K562 (cell line): ENCODE data around the gene TOMM5. TPM values are rescaled to one million over a fixed set of nuclear protein-coding genes. Genes with fewer than 3 reads are reported as not detected.
A peak's percentile ranks its signal among the peaks of the same experiment; 100 is the strongest.
"Not testable (repeated sequence)": the region's sequence is repeated elsewhere in the genome, so short reads cannot be mapped to it uniquely, and the experiment has no call there.

ENCODE experiments used
- ATAC-seq: fragments of 200-7000 bp; cut with Tn5 transposase; 3 replicates; pipeline ENCODE4 v1.9.1; 2020; ENCODE audit warnings: moderate library complexity
- BruUV-seq: library from RNA; stranded (reverse); fragments of 400-500 nt; replicated peaks from 2 replicates; lab custom pipeline; 2021; lab: Mats Ljungman, UMichigan
- CTCF ChIA-PET: fragments of 300-600 bp; formaldehyde crosslinking; extraction: SDS; loops from one replicate; lab custom pipeline; 2021; ENCODE audit warnings: low intra/inter-chr PET ratio; lab: Yijun Ruan, JAX
- POLR2A ChIA-PET: fragments of 300-600, 350-650 bp; sonication (Branson Sonifier 250); formaldehyde crosslinking; extraction: SDS; loops from one replicate; lab custom pipeline; 2021; ENCODE audit warnings: antibody characterized with exemption, inconsistent platforms; lab: Yijun Ruan, JAX
- DNase-seq, 4 experiments: peaks; one replicate each; pipeline versions ENCODE4 v3.0.0 to v3.0.0-alpha.2; 2011 to 2018; ENCODE audit warnings: low spot score in 3 of 4, mixed read lengths in 3 of 4; ENCODE audit errors: extremely low read depth in 1 of 4
- FAIRE-seq: peaks from 2 replicates; lab custom pipeline; 2011; peaks lifted over from hg19 to GRCh38; lab: Jason Lieb, UNC
- H2AFZ ChIP-seq: 2 replicates; pipeline ENCODE4 v1.6.0; 2011; ENCODE audit warnings: low read depth, low read length, control low read depth, inconsistent platforms
- H3K27ac ChIP-seq: fragments of 200-600 bp; 3 replicates; pipeline ENCODE4 v1.8.0; 2011; ENCODE audit warnings: low read depth, mild to moderate bottlenecking, control low read depth, inconsistent platforms, low read length, moderate library complexity, mixed read lengths; ENCODE audit errors: extremely low read depth
- H3K27me3 ChIP-seq, 2 experiments: fragments of 300-600 bp in 1 of 2; 2 replicates in 1 of 2; 3 replicates in 1 of 2; pipeline versions ENCODE4 v1.6.0 to v1.8.0; 2011; ENCODE audit warnings: inconsistent platforms in 2 of 2, low read length in 2 of 2, mild to moderate bottlenecking in 1 of 2, mixed read lengths in 1 of 2, moderate library complexity in 1 of 2; ENCODE audit not compliant: control insufficient read depth in 2 of 2, insufficient read depth in 2 of 2
- H3K36me3 ChIP-seq: fragments of 300-600 bp; 3 replicates; pipeline ENCODE4 v1.8.0; 2011; ENCODE audit warnings: mild to moderate bottlenecking, low read length, inconsistent platforms; ENCODE audit not compliant: control insufficient read depth, insufficient read depth
- H3K4me1 ChIP-seq, 2 experiments: fragments of 200-600 bp in 1 of 2; replicated peaks in 1 of 2; 2 replicates in 1 of 2; 3 replicates in 1 of 2; pipeline versions ENCODE4 v1.5.1 to v1.8.0; 2011; ENCODE audit warnings: inconsistent platforms in 2 of 2, low read length in 2 of 2, mild to moderate bottlenecking in 1 of 2, mixed read lengths in 1 of 2, moderate library complexity in 1 of 2; ENCODE audit not compliant: control insufficient read depth in 2 of 2, insufficient read depth in 2 of 2
- H3K4me2 ChIP-seq: 2 replicates; pipeline ENCODE4 v1.6.1; 2011; ENCODE audit warnings: low read length, control low read depth, inconsistent platforms, mixed read lengths; ENCODE audit not compliant: insufficient read depth
- H3K4me3 ChIP-seq: fragments of 200-600 bp; sonication (generic), shearing (Covaris generic); 2 replicates; pipeline ENCODE4 v1.5.1; 2016; ENCODE audit warnings: control low read depth, inconsistent platforms
- H3K79me2 ChIP-seq: fragments of 200-600 bp; 3 replicates; pipeline ENCODE4 v1.8.0; 2011; ENCODE audit warnings: low read length, inconsistent platforms; ENCODE audit not compliant: control insufficient read depth, insufficient read depth
- H3K9ac ChIP-seq, 2 experiments: 2 replicates each; pipeline versions ENCODE4 v1.6.0 to v1.6.1; 2011; ENCODE audit warnings: low read depth in 2 of 2, low read length in 2 of 2, control low read depth in 1 of 2, inconsistent platforms in 1 of 2, mild to moderate bottlenecking in 1 of 2, mixed read lengths in 1 of 2; ENCODE audit not compliant: insufficient read depth in 1 of 2
- H3K9me1 ChIP-seq: one replicate; pipeline ENCODE4 v1.6.0; 2011; ENCODE audit warnings: inconsistent platforms, mild to moderate bottlenecking, low read length, moderate library complexity; ENCODE audit not compliant: control insufficient read depth, insufficient read depth
- H3K9me3 ChIP-seq: replicated peaks from 2 replicates; pipeline ENCODE4 v1.5.1; 2011; ENCODE audit warnings: low read depth, low read length, inconsistent platforms; ENCODE audit not compliant: control insufficient read depth, insufficient read depth
- H4K20me1 ChIP-seq: replicated peaks from 2 replicates; pipeline ENCODE4 v1.6.1; 2011; ENCODE audit warnings: low read length, inconsistent platforms, mixed read lengths; ENCODE audit not compliant: control insufficient read depth, insufficient read depth
- ARID1B ChIP-seq: fragments of 450-650 bp; IDR thresholded peaks from 2 replicates; pipeline ENCODE4 v1.6.1; 2016; ENCODE audit warnings: antibody characterized with exemption, mild to moderate bottlenecking, inconsistent platforms
- CEBPB ChIP-seq: fragments of 450-650 bp; IDR thresholded peaks from 2 replicates; pipeline ENCODE4 v1.6.1; 2016; ENCODE audit warnings: missing genetic modification characterization, missing compliant biosample characterization
- CEBPG ChIP-seq, 3 experiments: fragments of 200-800 bp in 1 of 3; sonication (Bioruptor generic) in 1 of 3; sonication (generic) in 1 of 3; formaldehyde crosslinking in 1 of 3; IDR thresholded peaks in 2 of 3; conservative IDR thresholded peaks in 1 of 3; 2 replicates each; pipeline versions ENCODE4 v1.6.1 to v1.8.0; 2016 to 2022; ENCODE audit warnings: missing compliant biosample characterization in 2 of 3, missing genetic modification characterization in 2 of 3, mild to moderate bottlenecking in 1 of 3, missing genetic modification reagents in 1 of 3
- CTBP1 ChIP-seq: fragments of 450-650 bp; IDR thresholded peaks from 2 replicates; pipeline ENCODE4 v1.6.1; 2016; ENCODE audit warnings: borderline replicate concordance
- NFE2 ChIP-seq: IDR thresholded peaks from 2 replicates; pipeline ENCODE4 v1.6.1; 2014; ENCODE audit warnings: antibody characterized with exemption, low read depth
- RFX7 ChIP-seq: fragments of 250-450 bp; sonication (Bioruptor Pico); IDR thresholded peaks from 2 replicates; pipeline ENCODE4 v1.5.1; 2021; ENCODE audit warnings: mild to moderate bottlenecking
- ZKSCAN8 ChIP-seq: fragments of 200-800 bp; sonication (Bioruptor generic); IDR thresholded peaks from 2 replicates; pipeline ENCODE4 v1.6.1; 2016; ENCODE audit warnings: missing genetic modification characterization, missing compliant biosample characterization
- WGBS: fragments of 100-300 bp; shearing (Covaris generic); methylation state at CpG from one replicate; pipeline ENCODE4 v1.1.6; 2016; ENCODE audit warnings: low coverage, mixed read lengths; ENCODE audit not compliant: insufficient coverage; ENCODE audit errors: missing lambda C conversion rate; 5-methylcytosine and 5-hydroxymethylcytosine counted together
- in situ Hi-C: fragments of 300-500 bp; cut with MboI; formaldehyde crosslinking; loops from 4 replicates; pipeline ENCODE4 v1.15.0; 2018; ENCODE audit warnings: inconsistent platforms, mixed read lengths
- intact Hi-C: fragments of 100-400 bp; cut with micrococcal nuclease; formaldehyde crosslinking; loops from 2 replicates; pipeline ENCODE4 v1.14.2; 2022
- polyA plus RNA-seq, 8 experiments: library from polyadenylated mRNA; depleted of rRNA in 4 of 8; stranded (reverse) in 5 of 8; unstranded in 3 of 8; fragments of >200 nt; fragmentation: Nextera tagmentation in 2 of 8; fragmentation: Illumina TruSeq in 1 of 8; extraction: Ambion mirVana in 2 of 8; extraction: Trizol in 1 of 8; gene quantifications; 2 replicates each; pipeline versions ENCODE4 v1.2.1 to v1.2.3, GENCODE V29; 2011 to 2014; ENCODE audit warnings: inconsistent platforms in 1 of 8, missing spikeins in 1 of 8
- total RNA-seq, 7 experiments: library from RNA; depleted of rRNA in 6 of 7; stranded (reverse); fragments of >200 nt in 6 of 7; fragmentation: Illumina TruSeq in 2 of 7; extraction: Trizol in 2 of 7; gene quantifications; 2 replicates each; pipeline versions ENCODE4 v1.2.1 to v1.2.3, GENCODE V29; 2011 to 2021; ENCODE audit warnings: low replicate concordance in 1 of 7
- TF ChIP-seq, protein P1 (sequence below): sonication (generic); formaldehyde crosslinking; IDR thresholded peaks from 2 replicates; pipeline ENCODE4 v1.5.0; 2020; ENCODE audit warnings: missing genetic modification reagents
- TF ChIP-seq, protein P2 (sequence below): fragments of 450-650 bp; IDR thresholded peaks from 2 replicates; pipeline ENCODE4 v1.6.1; 2016; ENCODE audit warnings: low read depth, mild to moderate bottlenecking, moderate library complexity
- TF ChIP-seq, protein P3 (sequence below): fragments of 450-650 bp; formaldehyde crosslinking; IDR thresholded peaks from 2 replicates; pipeline ENCODE4 v1.4.0; 2020; ENCODE audit warnings: mild to moderate bottlenecking

The TOMM5 gene
- total and polyA plus RNA-seq, 9 of the 15 experiments (the other 6 are each of a cell fraction or from before 2014, with no cell fraction given) = 262 to 1,742 (median 496) TPM

DNA sequence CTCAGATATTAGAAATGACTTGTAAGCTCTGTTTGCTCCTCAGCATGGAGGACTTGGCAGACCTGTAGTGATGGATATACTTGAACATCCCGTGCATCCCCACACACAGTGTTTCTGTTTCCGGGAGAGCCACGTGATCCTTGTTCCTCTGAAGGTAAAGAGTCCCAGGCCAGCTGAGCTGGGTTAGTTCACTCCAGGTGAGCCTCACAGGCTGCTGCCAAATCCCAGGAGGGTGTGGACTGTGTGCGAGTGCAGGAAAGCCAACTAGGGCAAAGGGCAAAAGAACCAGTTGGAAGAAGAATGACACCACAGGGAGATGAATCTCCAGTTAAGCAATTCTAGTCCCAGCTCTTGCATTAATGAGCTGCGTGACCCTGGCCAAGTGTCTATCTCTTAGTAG lies 10.4 kb upstream of the TOMM5 start:
- H3K4me3 ChIP-seq = no peak overlapping the region
- no peaks in the 10 kb centered on the region for H3K9me1 ChIP-seq
- WGBS = 2% methylated on average over 5 of the region's 5 CpGs
- ATAC-seq (peak; percentile 20; the same call in 1 of the 3 replicates), FAIRE-seq (no peak), DNase-seq (no peak)
- intact Hi-C loops = no loop called here
- in situ Hi-C loops = no loop called here
- no peaks in the 10 kb centered on the region for H3K79me2 ChIP-seq
- no TSS peak for BruUV-seq
- POLR2A ChIA-PET = interaction anchor here (0.8 kb wide), 2 partner anchors 10 to 14 kb away, joined by 3 read pairs; partner anchors contain the start of gene TOMM5
- H3K4me2 ChIP-seq = no peak overlapping the region
- no peak overlapping the region for H3K9ac ChIP-seq
- H2AFZ ChIP-seq = no peak overlapping the region
- H4K20me1 ChIP-seq = no peaks in the 10 kb centered on the region
- no peaks in the 10 kb centered on the region; a peak in 1 of 5 replicates for H3K4me1 ChIP-seq
- H3K27me3 ChIP-seq = peaks cover 27 to 28% of the 10 kb centered on the region in 2 experiments
- no peaks in the 10 kb centered on the region for H3K36me3 ChIP-seq
- H3K27ac ChIP-seq = no peak overlapping the region
- CTCF ChIA-PET = no interaction called here
- TF ChIP-seq, protein P1, sequence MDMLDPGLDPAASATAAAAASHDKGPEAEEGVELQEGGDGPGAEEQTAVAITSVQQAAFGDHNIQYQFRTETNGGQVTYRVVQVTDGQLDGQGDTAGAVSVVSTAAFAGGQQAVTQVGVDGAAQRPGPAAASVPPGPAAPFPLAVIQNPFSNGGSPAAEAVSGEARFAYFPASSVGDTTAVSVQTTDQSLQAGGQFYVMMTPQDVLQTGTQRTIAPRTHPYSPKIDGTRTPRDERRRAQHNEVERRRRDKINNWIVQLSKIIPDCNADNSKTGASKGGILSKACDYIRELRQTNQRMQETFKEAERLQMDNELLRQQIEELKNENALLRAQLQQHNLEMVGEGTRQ (CRISPR knock-in tag) = peak; percentile 30; the same call in 1 of the 2 replicates
- no peak for TF ChIP-seq RFX7 (CRISPR knock-in tag)
- no peak for TF ChIP-seq NFE2
- TF ChIP-seq CTBP1 = peak; percentile 14; the same call in 1 of the 2 replicates
- TF ChIP-seq CEBPB (tag) = 0 out of 2 replicates have a peak, but pooled peaks have one; percentile 21
- no peak for TF ChIP-seq CEBPG (CRISPR knock-in tag; IDR thresholded peaks at IDR 0.05)
- TF ChIP-seq CEBPG (tag; conservative IDR thresholded peaks at IDR 0.05 in 1 of 2, IDR thresholded peaks at IDR 0.05 in 1 of 2) = 0 out of 4 replicates have a peak, but pooled peaks of 1 of the 2 experiments have one; percentile 13
- TF ChIP-seq, protein P2, sequence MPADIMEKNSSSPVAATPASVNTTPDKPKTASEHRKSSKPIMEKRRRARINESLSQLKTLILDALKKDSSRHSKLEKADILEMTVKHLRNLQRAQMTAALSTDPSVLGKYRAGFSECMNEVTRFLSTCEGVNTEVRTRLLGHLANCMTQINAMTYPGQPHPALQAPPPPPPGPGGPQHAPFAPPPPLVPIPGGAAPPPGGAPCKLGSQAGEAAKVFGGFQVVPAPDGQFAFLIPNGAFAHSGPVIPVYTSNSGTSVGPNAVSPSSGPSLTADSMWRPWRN = no peak
- no peak for TF ChIP-seq ZKSCAN8 (CRISPR knock-in tag)
- no peak for TF ChIP-seq ARID1B
- TF ChIP-seq, protein P3, sequence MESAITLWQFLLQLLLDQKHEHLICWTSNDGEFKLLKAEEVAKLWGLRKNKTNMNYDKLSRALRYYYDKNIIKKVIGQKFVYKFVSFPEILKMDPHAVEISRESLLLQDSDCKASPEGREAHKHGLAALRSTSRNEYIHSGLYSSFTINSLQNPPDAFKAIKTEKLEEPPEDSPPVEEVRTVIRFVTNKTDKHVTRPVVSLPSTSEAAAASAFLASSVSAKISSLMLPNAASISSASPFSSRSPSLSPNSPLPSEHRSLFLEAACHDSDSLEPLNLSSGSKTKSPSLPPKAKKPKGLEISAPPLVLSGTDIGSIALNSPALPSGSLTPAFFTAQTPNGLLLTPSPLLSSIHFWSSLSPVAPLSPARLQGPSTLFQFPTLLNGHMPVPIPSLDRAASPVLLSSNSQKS (CRISPR knock-in tag) = no peak
- H3K9me3 ChIP-seq = no peaks in the 10 kb centered on the region

DNA sequence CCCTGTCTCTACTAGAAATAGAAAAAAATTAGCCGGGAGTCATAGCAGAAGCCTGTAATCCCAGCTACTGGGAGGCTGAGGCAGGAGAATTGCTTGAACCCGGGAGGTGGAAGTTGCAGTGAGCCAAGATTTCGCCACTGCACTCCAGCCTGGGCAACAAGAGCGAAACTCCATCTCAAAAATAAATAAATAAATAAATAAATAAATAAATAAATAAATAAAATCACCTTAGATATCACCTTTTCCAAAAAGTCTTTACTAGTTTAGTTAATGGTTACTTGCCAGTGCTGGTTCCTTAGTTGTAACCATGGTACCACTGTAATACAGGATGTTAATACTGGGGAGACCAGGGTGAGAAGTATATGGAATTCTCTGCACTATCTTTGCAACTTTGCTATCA lies 9.7 kb upstream of the TOMM5 start:
- ATAC-seq, H3K4me1 ChIP-seq, H3K27ac ChIP-seq, POLR2A ChIA-PET, in situ Hi-C loops, BruUV-seq, DNase-seq, H3K9ac ChIP-seq, H3K9me1 ChIP-seq, H3K9me3 ChIP-seq, H3K4me3 ChIP-seq, intact Hi-C loops, H2AFZ ChIP-seq, H4K20me1 ChIP-seq, H3K4me2 ChIP-seq, H3K79me2 ChIP-seq, CTCF ChIA-PET, H3K36me3 ChIP-seq, FAIRE-seq: not testable (repeated sequence)
- 5% methylated on average over 4 of the region's 4 CpGs for WGBS
- peaks cover 21 to 22% of the 10 kb centered on the region in 2 experiments; a peak in 4 of 5 replicates for H3K27me3 ChIP-seq
